GM21367 (cell line): ENCODE results near the gene RTCA.
"Not testable (repeated sequence)": the region's sequence is repeated elsewhere in the genome, so short reads cannot be mapped to it uniquely, and the experiment has no call there.

Experiments used
- ATAC-seq: cut with Tn5 transposase; IDR thresholded peaks from one replicate; pipeline ENCODE4 v1.9.1; 2021; ENCODE audit not compliant: unreplicated experiment

RTCA gene

GRCh38 chr1:100265931-100266740, at the start of gene RTCA:
Gene RTCA (plus strand): TSS chr1:100266216. CDS start chr1:100266376, 160 bp downstream.
- peak; percentile 94 for ATAC-seq

GRCh38 chr1:100217834-100218233, 48.2 kb upstream of the RTCA start:
- ATAC-seq = no peak

GRCh38 chr1:100219457-100219856, 46.6 kb upstream of the RTCA start:
- no peak for ATAC-seq

GRCh38 chr1:100219883-100220282, 46.1 kb upstream of the RTCA start:
- no peak for ATAC-seq

GRCh38 chr1:100222428-100222827, 43.6 kb upstream of the RTCA start:
- no peak for ATAC-seq

- ATAC-seq = no peak
Measured at GRCh38 chr1:100229681-100230443, 36.2 kb upstream of the RTCA start.

- no peak for ATAC-seq
Measured at GRCh38 chr1:100230765-100231164, 35.3 kb upstream of the RTCA start.

- no peak for ATAC-seq
Measured at GRCh38 chr1:100231721-100232120, 34.3 kb upstream of the RTCA start.

- ATAC-seq = no peak
Measured at GRCh38 chr1:100232156-100232555, 33.9 kb upstream of the RTCA start.

- ATAC-seq = not testable (repeated sequence)
Measured at GRCh38 chr1:100233566-100233965, 32.5 kb upstream of the RTCA start.

GRCh38 chr1:100234432-100234831, 31.6 kb upstream of the RTCA start:
- no peak for ATAC-seq

GRCh38 chr1:100237091-100237490, 28.9 kb upstream of the RTCA start:
- ATAC-seq = no peak

- no peak for ATAC-seq
Measured at GRCh38 chr1:100239961-100240360, 26.1 kb upstream of the RTCA start.

- no peak for ATAC-seq
Measured at GRCh38 chr1:100240631-100241030, 25.4 kb upstream of the RTCA start.

GRCh38 chr1:100246738-100247137, 19.3 kb upstream of the RTCA start:
- ATAC-seq = no peak

GRCh38 chr1:100249155-100249536, 16.9 kb upstream of the RTCA start:
- ATAC-seq = no peak

GRCh38 chr1:100249537-100250257, 16.3 kb upstream of the RTCA start, which contains the start of gene DBT:
Gene DBT (minus strand): TSS chr1:100249834. CDS start chr1:100249820, 14 bp downstream.
- peak; percentile 100 for ATAC-seq

- ATAC-seq = no peak
Measured at GRCh38 chr1:100250264-100250663, 15.8 kb upstream of the RTCA start.

GRCh38 chr1:100250807-100251206, 15.2 kb upstream of the RTCA start:
- no peak for ATAC-seq

GRCh38 chr1:100252901-100253300, 13.1 kb upstream of the RTCA start:
- ATAC-seq = no peak

- no peak for ATAC-seq
Measured at GRCh38 chr1:100253552-100253951, 12.5 kb upstream of the RTCA start.
